HCT116 (cell line): ENCODE results near the gene CFDP1. TPM values are rescaled to one million over a fixed set of nuclear protein-coding genes. Genes with fewer than 3 reads are reported as not detected.
A peak's percentile ranks its signal among the peaks of the same experiment; 100 is the strongest.

Experiments
- ATAC-seq: fragments of 200-7000 bp; cut with Tn5 transposase; 2 replicates; pipeline ENCODE4 v1.9.1; 2020; ENCODE audit warnings: mild to moderate bottlenecking, moderate library complexity
- BruUV-seq: library from RNA; stranded (reverse); fragments of 400-500 nt; replicated peaks from 2 replicates; lab custom pipeline; 2021; lab: Mats Ljungman, UMichigan
- CTCF ChIA-PET: fragments of 300-600 bp; sonication (Branson Sonifier 250); formaldehyde crosslinking; loops from one replicate; lab custom pipeline; 2021; ENCODE audit warnings: antibody characterized with exemption; lab: Charles Lee
- POLR2A ChIA-PET: fragments of 300-600, 350-600 bp; sonication (Branson Sonifier 250); formaldehyde crosslinking; loops from one replicate; lab custom pipeline; 2021; ENCODE audit warnings: antibody characterized with exemption; lab: Charles Lee
- RAD21 ChIA-PET, 2 experiments: fragments of 300-600 bp; sonication (Branson Sonifier 250); formaldehyde crosslinking; loops; one replicate each; lab custom pipeline; 2023; ENCODE audit warnings: low total read pairs in 2 of 2; ENCODE audit not compliant: uncharacterized antibody in 2 of 2, unreplicated experiment in 2 of 2, low non-redundant PET in 1 of 2; lab: Charles Lee
- DNase-seq: peaks from one replicate; pipeline ENCODE4 v3.0.0-alpha.2; 2010; ENCODE audit warnings: low read depth, low spot score
- H2AFZ ChIP-seq: fragments of 200-600 bp; shearing (Covaris generic), sonication (generic); 2 replicates; pipeline ENCODE4 v1.6.1; 2017; ENCODE audit warnings: low read depth, mixed run types, mixed read lengths, antibody characterized with exemption, low read length; ENCODE audit not compliant: poor library complexity, severe bottlenecking
- H3K27ac ChIP-seq: 2 replicates; pipeline ENCODE4 v1.5.1; 2012; ENCODE audit warnings: low read depth, low read length
- H3K27me3 ChIP-seq: fragments of 200-600 bp; sonication (generic); 2 replicates; pipeline ENCODE4 v1.6.1; 2016; ENCODE audit warnings: mixed run types, low read length, mixed read lengths; ENCODE audit not compliant: insufficient read depth
- H3K36me3 ChIP-seq, 2 experiments: fragments of 200-500 bp in 1 of 2; fragments of 200-600 bp in 1 of 2; sonication (Bioruptor generic) in 1 of 2; sonication (generic) in 1 of 2; 2 replicates each; pipeline versions ENCODE4 v1.5.1 to v1.6.1; 2014 to 2016; ENCODE audit warnings: low read length in 2 of 2, inconsistent platforms in 1 of 2, mixed read lengths in 1 of 2, mixed run types in 1 of 2; ENCODE audit not compliant: insufficient read depth in 2 of 2, control insufficient read depth in 1 of 2
- H3K4me1 ChIP-seq, 2 experiments: fragments of 200-600 bp in 1 of 2; sonication (generic) in 1 of 2; 2 replicates each; pipeline versions ENCODE4 v1.5.1 to v1.6.1; 2012 to 2017; ENCODE audit warnings: low read length in 2 of 2, inconsistent platforms in 1 of 2, mild to moderate bottlenecking in 1 of 2, mixed read lengths in 1 of 2, mixed run types in 1 of 2, moderate library complexity in 1 of 2; ENCODE audit not compliant: insufficient read depth in 2 of 2, control insufficient read depth in 1 of 2
- H3K4me2 ChIP-seq: fragments of 200-600 bp; sonication (generic); 2 replicates; pipeline ENCODE4 v1.6.1; 2017; ENCODE audit warnings: mixed run types, low read length, mixed read lengths
- H3K4me3 ChIP-seq, 2 experiments: fragments of 200-600 bp in 1 of 2; sonication (generic) in 1 of 2; replicated peaks in 1 of 2; 2 replicates each; pipeline ENCODE4 v1.5.1; 2011 to 2016; ENCODE audit warnings: low read length in 2 of 2, control low read depth in 1 of 2, low read depth in 1 of 2, mild to moderate bottlenecking in 1 of 2, mixed read lengths in 1 of 2, mixed run types in 1 of 2
- H3K79me2 ChIP-seq: fragments of 200-600 bp; sonication (generic); 2 replicates; pipeline ENCODE4 v1.6.1; 2017; ENCODE audit warnings: mild to moderate bottlenecking, mixed run types, low read length, moderate library complexity, mixed read lengths; ENCODE audit not compliant: insufficient read depth
- H3K9ac ChIP-seq: fragments of 200-600 bp; sonication (generic); 2 replicates; pipeline ENCODE4 v1.6.1; 2016; ENCODE audit warnings: low read length, mixed read lengths
- H3K9me2 ChIP-seq: fragments of 200-600 bp; sonication (generic), shearing (Covaris generic); 2 replicates; pipeline ENCODE4 v1.6.1; 2017; ENCODE audit warnings: mixed run types, mild to moderate bottlenecking, moderate library complexity; ENCODE audit not compliant: insufficient read depth
- H3K9me3 ChIP-seq, 2 experiments: fragments of 200-500 bp in 1 of 2; fragments of 200-600 bp in 1 of 2; sonication (Bioruptor generic) in 1 of 2; sonication (generic) in 1 of 2; 2 replicates each; pipeline ENCODE4 v1.6.1; 2014 to 2017; ENCODE audit warnings: low read length in 2 of 2, mixed read lengths in 2 of 2, inconsistent platforms in 1 of 2, low read depth in 1 of 2, mild to moderate bottlenecking in 1 of 2, mixed run types in 1 of 2, moderate library complexity in 1 of 2; ENCODE audit not compliant: control insufficient read depth in 1 of 2, insufficient read depth in 1 of 2
- H4K20me1 ChIP-seq: fragments of 200-600 bp; sonication (generic), shearing (Covaris generic); 2 replicates; pipeline ENCODE4 v1.6.1; 2017; ENCODE audit warnings: mixed run types, mild to moderate bottlenecking, moderate library complexity; ENCODE audit not compliant: insufficient read depth
- ATF3 ChIP-seq: IDR thresholded peaks from 2 replicates; pipeline ENCODE4 v1.6.1; 2012
- CBX3 ChIP-seq: IDR thresholded peaks from 2 replicates; pipeline ENCODE4 v1.6.1; 2012; ENCODE audit warnings: low read depth
- CTCF ChIP-seq, 3 experiments: fragments of 200-600 bp in 1 of 3; sonication (generic) in 1 of 3; IDR thresholded peaks in 2 of 3; conservative IDR thresholded peaks in 1 of 3; 2 replicates each; pipeline ENCODE4 v1.5.1; 2012 to 2017; ENCODE audit warnings: low read depth in 2 of 3, low read length in 2 of 3, antibody characterized with exemption in 1 of 3, borderline replicate concordance in 1 of 3, control low read depth in 1 of 3, mild to moderate bottlenecking in 1 of 3, mixed read lengths in 1 of 3, mixed run types in 1 of 3, moderate library complexity in 1 of 3; ENCODE audit not compliant: insufficient read depth in 1 of 3
- ELF1 ChIP-seq: IDR thresholded peaks from 2 replicates; pipeline ENCODE4 v1.6.1; 2012; ENCODE audit warnings: low read depth, borderline replicate concordance
- EZH2 ChIP-seq: fragments of 200-600 bp; sonication (generic); IDR thresholded peaks from 2 replicates; pipeline ENCODE4 v1.6.1; 2017; ENCODE audit warnings: antibody characterized with exemption, mixed run types
- EZH2phosphoT487 ChIP-seq: fragments of 200-600 bp; IDR thresholded peaks from 2 replicates; pipeline ENCODE4 v1.6.1; 2018; ENCODE audit warnings: antibody characterized with exemption, borderline replicate concordance
- JUND ChIP-seq: IDR thresholded peaks from 2 replicates; pipeline ENCODE4 v1.6.1; 2012
- RAD21 ChIP-seq: IDR thresholded peaks from 2 replicates; pipeline ENCODE4 v1.6.1; 2012; ENCODE audit warnings: low read depth, mild to moderate bottlenecking
- SP1 ChIP-seq: IDR thresholded peaks from 2 replicates; pipeline ENCODE4 v1.6.1; 2012; ENCODE audit warnings: low read depth
- TCF7L2 ChIP-seq: IDR thresholded peaks from 2 replicates; pipeline ENCODE4 v1.7.0; 2011; ENCODE audit warnings: borderline replicate concordance, inconsistent platforms; ENCODE audit not compliant: insufficient read depth, insufficient read length; ENCODE audit errors: extremely low read depth
- YY1 ChIP-seq: IDR thresholded peaks from 2 replicates; pipeline ENCODE4 v1.6.1; 2011; ENCODE audit warnings: low read length, low read depth, moderate library complexity, mild to moderate bottlenecking; ENCODE audit not compliant: insufficient replicate concordance; ENCODE audit errors: extremely low read depth
- ZBTB33 ChIP-seq: IDR thresholded peaks from 2 replicates; pipeline ENCODE4 v1.6.1; 2011; ENCODE audit warnings: mild to moderate bottlenecking, low read length, moderate library complexity; ENCODE audit not compliant: insufficient replicate concordance; ENCODE audit errors: extremely low read depth
- intact Hi-C: fragments of 100-400 bp; cut with micrococcal nuclease; formaldehyde crosslinking; loops from 2 replicates; pipeline ENCODE4 v1.10.0; 2022
- total RNA-seq: library from RNA; stranded (reverse); gene quantifications from one replicate; pipeline ENCODE4 v1.2.1, GENCODE V29; 2021; ENCODE audit not compliant: unreplicated experiment

The CFDP1 gene
- total RNA-seq, 1 experiment from 2014 or later, result 45.3 TPM

DNA sequence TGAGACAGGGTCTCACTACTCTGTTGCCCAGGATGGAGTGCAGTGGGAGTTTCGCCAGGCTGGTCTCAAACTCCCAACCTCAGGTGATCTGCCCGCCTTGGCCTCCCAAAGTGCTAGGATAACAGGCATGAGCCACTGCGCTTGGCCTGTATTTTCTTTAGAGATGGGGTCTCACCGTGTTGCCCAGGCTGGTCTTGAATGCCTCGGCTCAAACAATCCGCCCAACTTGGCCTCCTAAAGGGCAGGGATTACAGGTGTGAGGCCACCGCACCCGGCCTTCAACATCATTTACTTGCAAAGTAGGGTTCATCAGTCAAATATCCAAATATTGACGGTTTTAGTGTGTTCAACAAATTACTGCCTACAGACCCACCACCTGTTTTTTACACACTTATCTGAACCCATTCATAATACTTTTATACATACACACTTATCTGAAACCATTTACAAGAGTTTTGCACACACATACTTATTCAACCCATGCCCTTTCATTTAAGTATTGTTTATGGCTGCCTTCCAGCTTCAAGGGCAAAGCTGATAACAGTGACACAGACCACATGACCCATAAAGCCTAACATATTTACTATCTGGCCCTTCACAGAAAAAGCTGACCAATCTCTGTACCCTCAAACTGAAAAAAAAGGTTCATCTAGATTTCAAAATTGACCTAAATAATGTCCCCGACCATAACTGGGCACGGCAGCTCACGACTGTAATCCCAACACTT is 19.3 kb upstream of the CFDP1 start (continued):
- no peak for TF ChIP-seq JUND

- Histone ChIP-seq H3K4me1 (no peaks in the 10 kb centered on the region), H3K27ac (no peak overlapping the region), H3K4me2 (no peak overlapping the region), H3K79me2 (peaks cover 21% of the 10 kb centered on the region), H3K9me3 (no peaks in the 10 kb centered on the region), H2AFZ (no peak overlapping the region), H3K36me3 (peaks cover 0 to 7% of the 10 kb centered on the region in 2 experiments; a peak in 2 of 4 replicates), H3K9ac (no peak overlapping the region), H3K9me2 (no peaks in the 10 kb centered on the region), H4K20me1 (no peaks in the 10 kb centered on the region), H3K4me3 (no peak overlapping the region), H3K27me3 (no peaks in the 10 kb centered on the region)
- TF ChIP-seq RAD21 (no peak), ELF1 (no peak), TCF7L2 (no peak)
- RAD21 ChIA-PET, result no interaction called here
- POLR2A ChIA-PET, result no interaction called here
- BruUV-seq, result no TSS peak
- no peak for ATAC-seq
- CTCF ChIA-PET, result interaction anchor here (0.6 to 1.4 kb wide), 2 partner anchors 19 to 77 kb away, joined by 3 to 4 read pairs; no protein-coding TSS in a partner anchor
- intact Hi-C loops, result no loop called here
- DNase-seq, result no peak
These were observed 13.1 kb upstream of the CFDP1 start for GRCh38 chr16:75446416-75446815.

- H3K36me3 ChIP-seq, result peaks cover 0 to 4% of the 10 kb centered on the region in 2 experiments; a peak in 2 of 4 replicates
- DNase-seq, result no peak
- H3K4me1 ChIP-seq, result no peaks in the 10 kb centered on the region
- ChIA-PET POLR2A (interaction anchor here (0.9 kb wide), 1 partner anchor 38 kb away, joined by 3 read pairs; no protein-coding TSS in a partner anchor), RAD21 (interaction anchor here in 1 of 2 experiments (0.6 kb wide), 1 partner anchor 21 kb away, joined by 3 read pairs; no protein-coding TSS in a partner anchor), CTCF (interaction anchor here (1.2 kb wide), 1 partner anchor 246 kb away, joined by 4 read pairs; no protein-coding TSS in a partner anchor)
- no peaks in the 10 kb centered on the region for H4K20me1 ChIP-seq
- no peak overlapping the region for H3K27ac ChIP-seq
- no TSS peak for BruUV-seq
- H3K4me3 ChIP-seq, result no peak overlapping the region
- no peaks in the 10 kb centered on the region for H3K9me3 ChIP-seq
- H2AFZ ChIP-seq, result no peak overlapping the region
- no peak overlapping the region for H3K4me2 ChIP-seq
- ATAC-seq, result peak; percentile 64
- H3K9ac ChIP-seq, result no peak overlapping the region
- intact Hi-C loops, result no loop called here
- H3K9me2 ChIP-seq, result no peaks in the 10 kb centered on the region
- H3K79me2 ChIP-seq, result peaks cover 15% of the 10 kb centered on the region
- H3K27me3 ChIP-seq, result no peaks in the 10 kb centered on the region
- TF ChIP-seq SP1 (no peak), ZBTB33 (no peak), JUND (no peak), YY1 (no peak), CBX3 (no peak), EZH2 (no peak), ATF3 (no peak), EZH2phosphoT487 (no peak), TCF7L2 (no peak), CTCF (IDR thresholded peaks at IDR 0.05 in 2 of 3, conservative IDR thresholded peaks at IDR 0.05 in 1 of 3; ENCODE audit: borderline replicate concordance in 1 of 3, insufficient read depth in 1 of 3, low read depth in 2 of 3, low read length in 2 of 3) (no peak)
These were observed 12.0 kb upstream of the CFDP1 start for GRCh38 chr16:75445298-75445697.
